Astrocyte (in vitro differentiated cells and primary cell): ENCODE results near the gene CYP2U1. TPM values are rescaled to one million over a fixed set of nuclear protein-coding genes. Genes with fewer than 3 reads are reported as not detected.
"Not testable (repeated sequence)": the region's sequence is repeated elsewhere in the genome, so short reads cannot be mapped to it uniquely, and the experiment has no call there.

Experiments
- DNase-seq: peaks from one replicate; pipeline ENCODE4 v3.0.0-alpha.2; 2010; ENCODE audit warnings: low read depth
- FAIRE-seq: peaks from 2 replicates; lab custom pipeline; 2011; peaks lifted over from hg19 to GRCh38; lab: Jason Lieb, UNC
- H2AFZ ChIP-seq: 2 replicates; pipeline ENCODE4 v1.6.0; 2012; ENCODE audit warnings: low read depth, low read length, inconsistent platforms
- H3K27ac ChIP-seq: 2 replicates; pipeline ENCODE4 v1.5.1; 2011; ENCODE audit warnings: low read depth, low read length, inconsistent platforms
- H3K27me3 ChIP-seq: 2 replicates; pipeline ENCODE4 v1.6.0; 2011; ENCODE audit warnings: low read length, inconsistent platforms; ENCODE audit not compliant: insufficient read depth
- H3K36me3 ChIP-seq: 2 replicates; pipeline ENCODE4 v1.5.1; 2011; ENCODE audit warnings: low read length, inconsistent platforms; ENCODE audit not compliant: insufficient read depth
- H3K4me1 ChIP-seq: 2 replicates; pipeline ENCODE4 v1.5.1; 2011; ENCODE audit warnings: low read length, inconsistent platforms; ENCODE audit not compliant: insufficient read depth
- H3K4me2 ChIP-seq: 2 replicates; pipeline ENCODE4 v1.6.0; 2012; ENCODE audit warnings: low read length, inconsistent platforms
- H3K4me3 ChIP-seq: 2 replicates; pipeline ENCODE4 v1.5.1; 2011; ENCODE audit warnings: low read depth, mild to moderate bottlenecking, low read length, inconsistent platforms; ENCODE audit not compliant: insufficient read depth
- H3K79me2 ChIP-seq: 2 replicates; pipeline ENCODE4 v1.6.0; 2012; ENCODE audit warnings: mild to moderate bottlenecking, low read length, inconsistent platforms; ENCODE audit not compliant: insufficient read depth
- H3K9ac ChIP-seq: 2 replicates; pipeline ENCODE4 v1.6.0; 2012; ENCODE audit warnings: mild to moderate bottlenecking, low read length, inconsistent platforms
- H3K9me3 ChIP-seq: 2 replicates; pipeline ENCODE4 v1.5.1; 2012; ENCODE audit warnings: low read depth, mild to moderate bottlenecking, low read length, inconsistent platforms; ENCODE audit not compliant: insufficient read depth
- H4K20me1 ChIP-seq: 2 replicates; pipeline ENCODE4 v1.6.0; 2012; ENCODE audit warnings: low read length, inconsistent platforms; ENCODE audit not compliant: insufficient read depth
- H3K27ac Mint-ChIP-seq: one replicate; pipeline ENCODE4 v1.8.0; 2021; ENCODE audit warnings: mild to moderate bottlenecking, mixed read lengths; ENCODE audit not compliant: unreplicated experiment
- H3K27me3 Mint-ChIP-seq: one replicate; pipeline ENCODE4 v1.8.0; 2021; ENCODE audit warnings: low read depth, mixed read lengths; ENCODE audit not compliant: unreplicated experiment
- H3K36me3 Mint-ChIP-seq: one replicate; pipeline ENCODE4 v1.8.0; 2021; ENCODE audit warnings: low read depth, mixed read lengths; ENCODE audit not compliant: unreplicated experiment
- H3K4me1 Mint-ChIP-seq: one replicate; pipeline ENCODE4 v1.8.0; 2021; ENCODE audit warnings: low read depth, mixed read lengths; ENCODE audit not compliant: unreplicated experiment
- H3K4me3 Mint-ChIP-seq: one replicate; pipeline ENCODE4 v1.8.0; 2021; ENCODE audit warnings: mild to moderate bottlenecking, moderate library complexity, mixed read lengths; ENCODE audit not compliant: unreplicated experiment
- H3K9me3 Mint-ChIP-seq: one replicate; pipeline ENCODE4 v1.8.0; 2021; ENCODE audit warnings: mild to moderate bottlenecking, mixed read lengths; ENCODE audit not compliant: unreplicated experiment
- EZH2 ChIP-seq: IDR thresholded peaks from 2 replicates; pipeline ENCODE4 v1.6.1; 2012; ENCODE audit warnings: mild to moderate bottlenecking, low read length, inconsistent platforms; ENCODE audit not compliant: insufficient read depth
- total RNA-seq: library from RNA; stranded (reverse); gene quantifications from 2 replicates; pipeline ENCODE4 v1.2.1, GENCODE V29; 2021
- TF ChIP-seq, protein P1 (sequence below): IDR thresholded peaks from 2 replicates; pipeline ENCODE4 v1.5.1; 2011; ENCODE audit warnings: low read depth, mild to moderate bottlenecking, inconsistent platforms, low read length, moderate library complexity; ENCODE audit not compliant: insufficient read depth

Gene CYP2U1
- total RNA-seq, 1 donor from 2014 or later, result 7.6 TPM

DNA sequence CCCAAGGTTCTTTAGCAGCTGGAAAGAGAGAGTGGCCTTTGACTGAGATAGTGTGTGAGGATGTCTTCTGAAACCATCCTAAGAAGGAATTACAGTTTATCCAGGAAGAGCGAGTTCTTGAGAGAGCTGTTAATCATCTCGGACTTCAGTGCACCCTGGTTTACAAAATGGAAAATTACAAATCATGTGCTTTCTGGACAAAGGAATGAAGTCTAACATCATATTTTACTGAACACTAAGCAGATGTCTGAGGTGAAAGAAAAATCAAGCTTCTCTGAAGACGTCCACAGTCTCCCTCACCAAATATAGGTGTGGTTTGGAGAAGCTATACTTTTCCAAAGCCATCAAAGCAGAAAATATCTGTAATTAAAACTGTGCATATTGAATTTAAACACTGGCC is 30.8 kb upstream of the CYP2U1 start:
- Mint-ChIP-seq H3K9me3 (no peaks in the 10 kb centered on the region), H3K27ac (no peak overlapping the region)

DNA sequence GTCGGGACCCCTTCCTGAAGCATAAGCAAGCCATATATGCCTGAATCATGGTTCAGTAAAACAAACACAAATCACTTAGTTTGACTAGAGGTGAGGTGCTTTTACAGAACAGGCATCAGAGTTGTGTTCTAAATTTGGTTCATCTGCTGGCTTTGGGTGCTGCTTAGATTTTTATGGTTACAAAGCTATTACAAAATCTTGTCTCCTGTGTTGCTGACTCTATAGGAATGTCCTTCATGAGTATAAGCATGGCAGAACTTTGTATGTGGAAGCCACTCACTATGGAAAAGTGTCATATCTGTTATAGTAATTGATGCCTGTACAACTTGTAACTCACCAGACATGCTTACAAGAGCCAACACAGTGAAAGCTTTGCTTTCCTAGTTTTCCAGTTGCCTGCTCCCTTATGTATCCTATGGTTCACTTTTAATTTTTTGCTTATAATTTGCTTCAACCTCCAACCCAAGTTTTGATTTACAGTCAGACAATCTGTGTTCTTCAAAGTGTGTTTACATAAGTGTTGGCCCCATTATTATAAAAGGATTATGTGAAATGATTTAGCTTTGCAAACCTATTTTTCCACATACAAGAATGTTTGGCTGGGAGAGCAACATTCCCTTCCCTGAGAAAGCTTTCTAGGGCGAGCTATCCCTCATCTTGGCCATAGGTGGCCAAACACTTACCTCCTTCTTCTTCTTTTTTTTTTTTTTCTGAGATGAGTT is 30.0 kb upstream of the CYP2U1 start:
- Mint-ChIP-seq H3K4me1 (peaks cover 13% of the 10 kb centered on the region), H3K27me3 (no peaks in the 10 kb centered on the region), H3K27ac (no peak overlapping the region), H3K36me3 (peaks cover 35% of the 10 kb centered on the region), H3K9me3 (no peaks in the 10 kb centered on the region), H3K4me3 (no peak overlapping the region)
- FAIRE-seq (no peak), DNase-seq (no peak)
- H3K36me3 ChIP-seq, result no peaks in the 10 kb centered on the region
- no peak overlapping the region for H2AFZ ChIP-seq
- no peaks in the 10 kb centered on the region for H3K9me3 ChIP-seq
- H3K27me3 ChIP-seq, result peaks cover 23% of the 10 kb centered on the region
- TF ChIP-seq EZH2, result no peak
- TF ChIP-seq, protein P1, sequence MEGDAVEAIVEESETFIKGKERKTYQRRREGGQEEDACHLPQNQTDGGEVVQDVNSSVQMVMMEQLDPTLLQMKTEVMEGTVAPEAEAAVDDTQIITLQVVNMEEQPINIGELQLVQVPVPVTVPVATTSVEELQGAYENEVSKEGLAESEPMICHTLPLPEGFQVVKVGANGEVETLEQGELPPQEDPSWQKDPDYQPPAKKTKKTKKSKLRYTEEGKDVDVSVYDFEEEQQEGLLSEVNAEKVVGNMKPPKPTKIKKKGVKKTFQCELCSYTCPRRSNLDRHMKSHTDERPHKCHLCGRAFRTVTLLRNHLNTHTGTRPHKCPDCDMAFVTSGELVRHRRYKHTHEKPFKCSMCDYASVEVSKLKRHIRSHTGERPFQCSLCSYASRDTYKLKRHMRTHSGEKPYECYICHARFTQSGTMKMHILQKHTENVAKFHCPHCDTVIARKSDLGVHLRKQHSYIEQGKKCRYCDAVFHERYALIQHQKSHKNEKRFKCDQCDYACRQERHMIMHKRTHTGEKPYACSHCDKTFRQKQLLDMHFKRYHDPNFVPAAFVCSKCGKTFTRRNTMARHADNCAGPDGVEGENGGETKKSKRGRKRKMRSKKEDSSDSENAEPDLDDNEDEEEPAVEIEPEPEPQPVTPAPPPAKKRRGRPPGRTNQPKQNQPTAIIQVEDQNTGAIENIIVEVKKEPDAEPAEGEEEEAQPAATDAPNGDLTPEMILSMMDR, result no peak
- H3K4me3 ChIP-seq, result no peak overlapping the region
- H3K27ac ChIP-seq, result no peak overlapping the region
- no peak overlapping the region for H3K9ac ChIP-seq
- H3K79me2 ChIP-seq, result no peaks in the 10 kb centered on the region
- peaks cover 4% of the 10 kb centered on the region for H4K20me1 ChIP-seq
- no peak overlapping the region for H3K4me2 ChIP-seq
- peaks cover 7% of the 10 kb centered on the region for H3K4me1 ChIP-seq

More for the DNA sequence above, 30.8 kb upstream of the CYP2U1 start:
- no peak for DNase-seq
- H3K27me3 ChIP-seq, result peaks cover 23% of the 10 kb centered on the region
- no peaks in the 10 kb centered on the region for H3K36me3 ChIP-seq
- peaks cover 13% of the 10 kb centered on the region for H3K4me1 ChIP-seq
- H3K9me3 ChIP-seq, result no peaks in the 10 kb centered on the region
- H3K4me3 ChIP-seq, result no peak overlapping the region
- Mint-ChIP-seq H3K36me3 (peaks cover 32% of the 10 kb centered on the region), H3K4me3 (no peak overlapping the region), H3K27me3 (no peaks in the 10 kb centered on the region), H3K4me1 (peaks cover 21% of the 10 kb centered on the region)
- no peak overlapping the region for H3K4me2 ChIP-seq
- no peak overlapping the region for H2AFZ ChIP-seq
- peaks cover 4% of the 10 kb centered on the region for H4K20me1 ChIP-seq
- H3K79me2 ChIP-seq, result no peaks in the 10 kb centered on the region
- H3K9ac ChIP-seq, result no peak overlapping the region
- TF ChIP-seq, protein P1, result no peak
- TF ChIP-seq EZH2, result no peak
- no peak overlapping the region for H3K27ac ChIP-seq
- FAIRE-seq, result no peak

DNA sequence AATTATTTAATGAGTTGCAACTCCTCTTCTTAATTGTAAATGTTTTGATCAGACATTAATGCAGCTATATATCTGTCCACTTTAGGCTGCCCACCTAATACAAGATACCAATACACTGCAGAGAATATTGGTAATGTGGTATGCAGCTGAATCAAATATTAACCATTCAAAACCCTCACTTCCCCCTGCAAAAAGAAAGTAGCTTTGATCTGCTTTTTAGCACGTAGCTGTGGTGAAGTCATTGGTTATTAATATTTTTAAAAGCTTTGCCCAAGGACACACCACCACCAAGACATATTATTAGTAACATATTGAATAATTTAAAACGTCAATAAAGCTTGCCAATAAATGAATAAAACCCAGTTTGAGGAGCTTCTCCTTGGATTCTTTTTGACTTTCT is 28.6 kb upstream of the CYP2U1 start:
- H3K4me3 ChIP-seq, result no peak overlapping the region
- H3K36me3 ChIP-seq, result no peaks in the 10 kb centered on the region
- Mint-ChIP-seq H3K9me3 (no peaks in the 10 kb centered on the region), H3K36me3 (peaks cover 38% of the 10 kb centered on the region), H3K27ac (no peak overlapping the region), H3K4me3 (no peak overlapping the region), H3K4me1 (peaks cover 3% of the 10 kb centered on the region), H3K27me3 (no peaks in the 10 kb centered on the region)
- FAIRE-seq (no peak), DNase-seq (no peak)
- no peak overlapping the region for H2AFZ ChIP-seq
- peaks cover 23% of the 10 kb centered on the region for H3K27me3 ChIP-seq
- TF ChIP-seq, protein P1, result no peak
- no peak for TF ChIP-seq EZH2
- H3K9ac ChIP-seq, result no peak overlapping the region
- H3K4me1 ChIP-seq, result no peaks in the 10 kb centered on the region
- no peak overlapping the region for H3K27ac ChIP-seq
- no peaks in the 10 kb centered on the region for H3K79me2 ChIP-seq
- no peaks in the 10 kb centered on the region for H3K9me3 ChIP-seq
- H3K4me2 ChIP-seq, result no peak overlapping the region
- H4K20me1 ChIP-seq, result peaks cover 4% of the 10 kb centered on the region

DNA sequence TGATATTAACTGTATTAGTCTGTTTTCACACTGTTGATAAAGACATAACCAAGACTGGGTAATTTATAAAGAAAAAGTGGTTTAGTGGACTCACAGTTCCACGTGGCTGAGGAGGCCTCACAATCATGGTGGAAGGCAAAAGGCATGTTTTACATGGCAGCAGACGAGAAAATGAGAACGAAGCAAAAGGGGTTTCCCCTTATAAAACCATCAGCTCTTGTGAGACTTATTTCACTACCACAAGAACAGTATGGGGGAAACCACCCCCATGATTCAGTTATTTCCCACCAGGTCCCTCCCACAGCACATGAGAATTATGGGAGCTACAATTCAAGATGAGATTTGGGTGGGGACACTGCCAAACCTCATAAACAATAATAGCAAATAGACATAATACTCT is 26.3 kb upstream of the CYP2U1 start:
- not testable (repeated sequence) for H3K9me3 ChIP-seq

More for the DNA sequence above, 26.3 kb upstream of the CYP2U1 start:
- H3K4me1 Mint-ChIP-seq, H3K36me3 ChIP-seq, DNase-seq, H3K4me3 Mint-ChIP-seq, H3K4me1 ChIP-seq, H3K27ac Mint-ChIP-seq, H3K9ac ChIP-seq, H3K9me3 Mint-ChIP-seq, H3K27me3 ChIP-seq, H4K20me1 ChIP-seq, H2AFZ ChIP-seq, FAIRE-seq, H3K79me2 ChIP-seq, H3K27ac ChIP-seq, H3K4me3 ChIP-seq, H3K27me3 Mint-ChIP-seq, H3K4me2 ChIP-seq: not testable (repeated sequence)
- H3K36me3 Mint-ChIP-seq, result peaks cover 36% of the 10 kb centered on the region
